ENCODE measurements around the gene FAF1. TPM values are rescaled to one million over a fixed set of nuclear protein-coding genes. Genes with fewer than 3 reads are reported as not detected.
A peak's percentile ranks its signal among the peaks of the same experiment; 100 is the strongest.
"Not testable (repeated sequence)": the region's sequence is repeated elsewhere in the genome, so short reads cannot be mapped to it uniquely, and the experiment has no call there.

Gene FAF1
- total and polyA plus RNA-seq, 2 donors (not counting 3 experiments of a cell fraction or from before 2014, with no cell fraction given): 9.0 to 57.6 TPM

- intact Hi-C loops (cut with micrococcal nuclease): loop anchor here (1.0 to 2.0 kb wide), 3 partner anchors 95 to 316 kb away; no protein-coding TSS in a partner anchor
- Histone ChIP-seq H3K79me2 (ENCODE audit: control insufficient read depth, insufficient read depth, low read length) (peaks cover 7% of the 10 kb centered on the region), H3K9me1 (replicated peaks; ENCODE audit: control insufficient read depth, extremely low read depth, insufficient read depth, low read length) (no peaks in the 10 kb centered on the region), H3K36me3 (ENCODE audit: control insufficient read depth in 2 of 2, extremely low read depth in 1 of 2, insufficient read depth in 2 of 2, low read length in 2 of 2) (no peaks in the 10 kb centered on the region), H3K4me2 (ENCODE audit: insufficient read depth, low read length) (no peak overlapping the region), H3K4me3 (replicated peaks in 1 of 3; ENCODE audit: insufficient read depth in 1 of 3, low read depth in 1 of 3, low read length in 3 of 3) (no peak overlapping the region), H3K27ac (ENCODE audit: insufficient read depth, low read depth, low read length) (no peak overlapping the region), H3K9me3 (replicated peaks; ENCODE audit: control insufficient read depth, insufficient read depth, low read length) (no peaks in the 10 kb centered on the region), H3K27me3 (ENCODE audit: control insufficient read depth in 2 of 2, insufficient read depth in 2 of 2, low read length in 2 of 2) (no peaks in the 10 kb centered on the region), H4K20me1 (replicated peaks; ENCODE audit: control insufficient read depth, extremely low read depth, insufficient read depth, low read length) (peaks cover 3% of the 10 kb centered on the region), H2AFZ (ENCODE audit: low read depth, low read length) (no peak overlapping the region), H3K4me1 (ENCODE audit: control insufficient read depth, extremely low read depth, insufficient read depth, low read length) (no peaks in the 10 kb centered on the region), H3K9ac (replicated peaks; ENCODE audit: extremely low read depth, insufficient read depth, low read length) (no peak overlapping the region)
- FAIRE-seq: peak; percentile 26
- dilution Hi-C loops (cut with MboI; ENCODE audit: extremely low pct_ligation_motif_present, low sequenced_read_pairs): no loop called here
- no TSS peak for BruUV-seq (replicated peaks)
- TF ChIP-seq CTCF (IDR thresholded peaks at IDR 0.05; ENCODE audit: extremely low read depth in 1 of 2, insufficient read depth in 1 of 2, low read depth in 1 of 2, low read length in 2 of 2) (peak; percentile 60 to 63), FOS (IDR thresholded peaks at IDR 0.05; ENCODE audit: borderline replicate concordance, insufficient read depth, low read length) (no peak)
- DNase-seq (ENCODE audit: low read depth, low spot score): peak; percentile 74
- POLR2A ChIA-PET: no interaction called here
- CTCF ChIA-PET: interaction anchor here (0.5 to 1.5 kb wide), 18 partner anchors 8 to 325 kb away, joined by 3 to 11 read pairs (median 4); no protein-coding TSS in a partner anchor
These were observed 86.4 kb downstream of the FAF1 start for GRCh38 chr1:50873458-50874187.

GRCh38 chr1:50864845-50865244 is 95.2 kb downstream of the FAF1 start:
- H3K27ac ChIP-seq (ENCODE audit: insufficient read depth, low read depth, low read length); H3K9ac ChIP-seq (replicated peaks; ENCODE audit: extremely low read depth, insufficient read depth, low read length); dilution Hi-C loops (cut with MboI; ENCODE audit: extremely low pct_ligation_motif_present, low sequenced_read_pairs); H3K27me3 ChIP-seq (ENCODE audit: control insufficient read depth in 2 of 2, insufficient read depth in 2 of 2, low read length in 2 of 2); POLR2A ChIA-PET; CTCF ChIA-PET; intact Hi-C loops (cut with micrococcal nuclease); H3K36me3 ChIP-seq (ENCODE audit: control insufficient read depth in 2 of 2, extremely low read depth in 1 of 2, insufficient read depth in 2 of 2, low read length in 2 of 2); H3K9me3 ChIP-seq (replicated peaks; ENCODE audit: control insufficient read depth, insufficient read depth, low read length); H2AFZ ChIP-seq (ENCODE audit: low read depth, low read length); BruUV-seq (replicated peaks); H3K4me3 ChIP-seq (replicated peaks in 1 of 3; ENCODE audit: insufficient read depth in 1 of 3, low read depth in 1 of 3, low read length in 3 of 3); H4K20me1 ChIP-seq (replicated peaks; ENCODE audit: control insufficient read depth, extremely low read depth, insufficient read depth, low read length); DNase-seq (ENCODE audit: low read depth, low spot score); H3K4me1 ChIP-seq (ENCODE audit: control insufficient read depth, extremely low read depth, insufficient read depth, low read length); H3K9me1 ChIP-seq (replicated peaks; ENCODE audit: control insufficient read depth, extremely low read depth, insufficient read depth, low read length); H3K4me2 ChIP-seq (ENCODE audit: insufficient read depth, low read length); FAIRE-seq: not testable (repeated sequence)
- H3K79me2 ChIP-seq (ENCODE audit: control insufficient read depth, insufficient read depth, low read length): peaks cover 45% of the 10 kb centered on the region
